SU-DHL-6 (cell line): ENCODE results near the gene AFM.

Experiments
- H2AFZ ChIP-seq: fragments of 200-600 bp; sonication (generic); 2 replicates; pipeline ENCODE4 v1.6.1; 2014; ENCODE audit warnings: low read depth, mild to moderate bottlenecking, moderate library complexity, mixed read lengths, antibody characterized with exemption, low read length; ENCODE audit not compliant: severe bottlenecking
- H3F3A ChIP-seq: fragments of 200-600 bp; shearing (Covaris generic); 2 replicates; pipeline ENCODE4 v1.6.0; 2016; ENCODE audit warnings: antibody characterized with exemption, mild to moderate bottlenecking; ENCODE audit not compliant: insufficient read depth
- H3K27ac ChIP-seq: fragments of 200-600 bp; sonication (generic); 2 replicates; pipeline ENCODE4 v1.5.1; 2016; ENCODE audit warnings: low read depth, mild to moderate bottlenecking, low read length, moderate library complexity, mixed read lengths
- H3K27me3 ChIP-seq: fragments of 200-600 bp; sonication (generic), shearing (Covaris generic); 2 replicates; pipeline ENCODE4 v1.6.0; 2014; ENCODE audit warnings: mild to moderate bottlenecking, low read length
- H3K36me3 ChIP-seq: fragments of 200-600 bp; sonication (generic); 2 replicates; pipeline ENCODE4 v1.6.1; 2014; ENCODE audit warnings: mild to moderate bottlenecking, low read length, mixed read lengths
- H3K4me2 ChIP-seq: fragments of 300-600, 200-600 bp; shearing (Covaris generic), sonication (generic); 2 replicates; pipeline ENCODE4 v1.6.0; 2014; ENCODE audit warnings: low read length, low read depth, mild to moderate bottlenecking; ENCODE audit not compliant: poor library complexity, severe bottlenecking
- H3K4me3 ChIP-seq: fragments of 200-600 bp; sonication (generic); 2 replicates; pipeline ENCODE4 v1.5.1; 2014; ENCODE audit warnings: antibody characterized with exemption, low read length, mild to moderate bottlenecking, mixed read lengths; ENCODE audit not compliant: insufficient read depth, poor library complexity, severe bottlenecking
- H3K79me2 ChIP-seq: fragments of 200-600 bp; sonication (generic); 2 replicates; pipeline ENCODE4 v1.6.1; 2014; ENCODE audit warnings: mild to moderate bottlenecking, low read length, moderate library complexity; ENCODE audit not compliant: insufficient read depth
- H3K9ac ChIP-seq: fragments of 200-600 bp; sonication (generic); 2 replicates; pipeline ENCODE4 v1.7.0; 2014; ENCODE audit warnings: mild to moderate bottlenecking, low read length
- H3K9me2 ChIP-seq: fragments of 200-600 bp; sonication (generic); replicated peaks from 2 replicates; pipeline ENCODE4 v1.6.1; 2014; ENCODE audit warnings: low read length; ENCODE audit not compliant: insufficient read depth
- H3K9me3 ChIP-seq: fragments of 200-600 bp; sonication (generic); 2 replicates; pipeline ENCODE4 v1.6.1; 2014; ENCODE audit warnings: low read length, mixed read lengths; ENCODE audit not compliant: insufficient read depth
- H4K20me1 ChIP-seq: fragments of 200-600 bp; sonication (generic); 2 replicates; pipeline ENCODE4 v1.6.1; 2014; ENCODE audit warnings: low read depth, mild to moderate bottlenecking, antibody characterized with exemption, low read length, moderate library complexity, mixed read lengths
- CTCF ChIP-seq: fragments of 200-600 bp; sonication (generic); IDR thresholded peaks from one replicate; pipeline ENCODE4 v1.5.1; 2017; ENCODE audit warnings: antibody characterized with exemption, mild to moderate bottlenecking, low read length, moderate library complexity; ENCODE audit not compliant: insufficient read depth, poor library complexity, severe bottlenecking
- EZH2phosphoT487 ChIP-seq: fragments of 200-600 bp; sonication (generic), shearing (Covaris generic); conservative IDR thresholded peaks from 2 replicates; pipeline ENCODE4 v1.6.1; 2018; ENCODE audit warnings: mild to moderate bottlenecking, antibody characterized with exemption, low read length, moderate library complexity, mixed read lengths

The AFM gene

GRCh38 chr4:73468170-73468569 lies 13.4 kb upstream of the AFM start:
- H4K20me1 ChIP-seq = no peaks in the 10 kb centered on the region
- no peaks in the 10 kb centered on the region for H3K36me3 ChIP-seq
- no peak overlapping the region for H3K9ac ChIP-seq
- no peaks in the 10 kb centered on the region for H3K79me2 ChIP-seq
- TF ChIP-seq CTCF (no peak), EZH2phosphoT487 (no peak)
- no peak overlapping the region for H3K27ac ChIP-seq
- H3K9me2 ChIP-seq = no peaks in the 10 kb centered on the region
- H3K4me3 ChIP-seq = no peak overlapping the region
- H3K9me3 ChIP-seq = no peaks in the 10 kb centered on the region
- H3F3A ChIP-seq = no peaks in the 10 kb centered on the region
- no peak overlapping the region for H3K4me2 ChIP-seq
- no peaks in the 10 kb centered on the region for H3K27me3 ChIP-seq
- H2AFZ ChIP-seq = no peak overlapping the region

DNA sequence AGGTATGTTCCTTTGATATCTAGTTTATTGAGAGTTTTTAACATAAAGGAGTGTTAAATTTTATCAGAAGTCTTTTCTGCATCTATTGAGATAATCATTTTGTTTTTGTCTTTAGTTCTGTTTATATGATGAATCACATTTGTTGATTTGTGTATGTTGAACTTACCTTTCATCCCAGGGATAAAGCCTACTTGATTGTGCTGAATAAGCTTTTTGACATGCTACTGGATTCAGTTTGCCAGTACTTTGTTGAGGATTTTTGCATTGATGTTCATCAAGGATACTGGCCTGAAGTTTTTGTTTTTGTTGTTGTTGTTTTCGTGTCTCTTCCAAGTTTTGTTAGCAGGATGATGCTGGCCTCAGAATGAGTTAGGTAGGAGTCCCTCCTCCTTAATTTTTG lies 10.8 kb upstream of the AFM start:
- H3K27me3 ChIP-seq = no peaks in the 10 kb centered on the region
- H4K20me1 ChIP-seq = no peaks in the 10 kb centered on the region
- TF ChIP-seq CTCF = no peak
- TF ChIP-seq EZH2phosphoT487 = no peak
- no peaks in the 10 kb centered on the region for H3K79me2 ChIP-seq
- no peaks in the 10 kb centered on the region for H3F3A ChIP-seq
- no peak overlapping the region for H3K27ac ChIP-seq
- H3K9ac ChIP-seq = no peak overlapping the region
- no peaks in the 10 kb centered on the region for H3K9me3 ChIP-seq
- no peaks in the 10 kb centered on the region for H3K36me3 ChIP-seq
- no peak overlapping the region for H2AFZ ChIP-seq
- no peaks in the 10 kb centered on the region for H3K9me2 ChIP-seq
- H3K4me2 ChIP-seq = no peak overlapping the region
- no peak overlapping the region for H3K4me3 ChIP-seq

- no peak overlapping the region for H3K4me3 ChIP-seq
- no peak overlapping the region for H3K4me2 ChIP-seq
- H3K9me2 ChIP-seq = no peaks in the 10 kb centered on the region
- no peak overlapping the region for H3K9ac ChIP-seq
- no peaks in the 10 kb centered on the region for H4K20me1 ChIP-seq
- no peaks in the 10 kb centered on the region for H3K36me3 ChIP-seq
- no peak for TF ChIP-seq EZH2phosphoT487
- H3F3A ChIP-seq = no peaks in the 10 kb centered on the region
- H3K27ac ChIP-seq = no peak overlapping the region
- H3K9me3 ChIP-seq = no peaks in the 10 kb centered on the region
- H3K27me3 ChIP-seq = no peaks in the 10 kb centered on the region
- no peaks in the 10 kb centered on the region for H3K79me2 ChIP-seq
- no peak overlapping the region for H2AFZ ChIP-seq
Measured at GRCh38 chr4:73477176-73477575, 4.4 kb upstream of the AFM start.

DNA sequence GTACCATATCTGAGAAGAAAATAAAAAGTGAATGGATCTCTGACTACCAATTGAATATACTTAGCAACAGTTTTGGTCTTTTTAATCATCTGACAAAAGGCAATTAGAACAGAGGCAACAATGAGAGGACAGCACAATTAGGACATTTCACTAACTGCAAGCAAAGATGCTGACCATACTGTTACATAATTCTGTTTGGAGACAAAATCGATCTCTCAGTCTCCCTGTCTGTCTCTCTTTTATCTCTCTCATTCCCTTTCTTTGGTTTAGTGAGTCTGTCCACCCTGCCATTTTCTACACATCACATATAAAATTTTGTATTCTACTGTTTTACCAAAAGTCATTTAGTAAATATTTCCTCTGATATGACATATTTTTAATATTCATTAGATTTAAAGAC lies 2.2 kb upstream of the AFM start:
- H2AFZ ChIP-seq = no peak overlapping the region

More for the DNA sequence above, 2.2 kb upstream of the AFM start:
- no peak for TF ChIP-seq CTCF
- TF ChIP-seq EZH2phosphoT487 = no peak
- Histone ChIP-seq H3K9me3 (no peaks in the 10 kb centered on the region), H3K9me2 (no peaks in the 10 kb centered on the region), H3K36me3 (no peaks in the 10 kb centered on the region), H3K79me2 (no peaks in the 10 kb centered on the region), H3K27ac (no peak overlapping the region), H3K9ac (no peak overlapping the region), H3F3A (no peaks in the 10 kb centered on the region), H3K4me3 (no peak overlapping the region), H3K27me3 (no peaks in the 10 kb centered on the region), H3K4me2 (no peak overlapping the region), H4K20me1 (no peaks in the 10 kb centered on the region)
